HepG2 (cell line): ENCODE data around the gene ADAM20. TPM values are rescaled to one million over a fixed set of nuclear protein-coding genes. Genes with fewer than 3 reads are reported as not detected.

ENCODE experiments used
- GABPB1 ChIP-seq: IDR thresholded peaks from 2 replicates; pipeline ENCODE4 v1.6.1; 2016; ENCODE audit warnings: mild to moderate bottlenecking, missing genetic modification reagents, moderate library complexity, missing compliant biosample characterization
- GPBP1L1 ChIP-seq: sonication (generic); formaldehyde crosslinking; IDR thresholded peaks from 2 replicates; pipeline ENCODE4 v1.5.0; 2020; ENCODE audit warnings: mild to moderate bottlenecking, missing genetic modification reagents
- IRF1 ChIP-seq: sonication (generic); formaldehyde crosslinking; IDR thresholded peaks from 2 replicates; pipeline ENCODE4 v1.4.0; 2020; ENCODE audit warnings: low read depth, mild to moderate bottlenecking, missing genetic modification reagents
- MIER2 ChIP-seq: IDR thresholded peaks from 2 replicates; pipeline ENCODE4 v1.6.1; 2016; ENCODE audit warnings: missing biosample characterization, missing genetic modification reagents
- ZBTB33 ChIP-seq: sonication (generic); formaldehyde crosslinking; IDR thresholded peaks from 2 replicates; pipeline ENCODE4 v1.4.0; 2020; ENCODE audit warnings: missing genetic modification reagents
- ZNF280D ChIP-seq: sonication (generic); formaldehyde crosslinking; IDR thresholded peaks from 2 replicates; pipeline ENCODE4 v1.5.1; 2020; ENCODE audit warnings: mild to moderate bottlenecking, missing genetic modification reagents
- ZNF318 ChIP-seq: sonication (generic); formaldehyde crosslinking; IDR thresholded peaks from 2 replicates; pipeline ENCODE4 v1.4.0; 2020; ENCODE audit warnings: mild to moderate bottlenecking, missing genetic modification reagents
- polyA plus RNA-seq, 8 experiments: library from polyadenylated mRNA; depleted of rRNA in 3 of 8; stranded (reverse) in 7 of 8; unstranded in 1 of 8; fragments of >200 nt; fragmentation: Illumina TruSeq in 4 of 8; extraction: Trizol in 4 of 8; gene quantifications; 2 replicates each; pipeline versions ENCODE4 v1.2.1 to v1.2.3, GENCODE V29; 2011 to 2016; ENCODE audit warnings: low read depth in 4 of 8, missing spikeins in 1 of 8, mixed read lengths in 1 of 8; ENCODE audit not compliant: insufficient read depth in 1 of 8
- total RNA-seq, 5 experiments: library from RNA; depleted of rRNA; stranded (reverse); fragments of >200 nt; fragmentation: Illumina TruSeq; extraction: Trizol; gene quantifications; 2 replicates each; pipeline ENCODE4 v1.2.3, GENCODE V29; 2016; ENCODE audit warnings: low read depth in 1 of 5

The ADAM20 gene
- total and polyA plus RNA-seq, 2 of the 13 experiments (the other 11 are each of a cell fraction or from before 2014, with no cell fraction given): 0.09 to 0.18 TPM

GRCh38 chr14:70527501-70528105 lies 7.2 kb downstream of the ADAM20 start (continued):
- TF ChIP-seq ZNF318 (CRISPR knock-in tag) (no peak), GABPB1 (CRISPR knock-in tag) (no peak), ZBTB33 (CRISPR knock-in tag) (no peak), ZNF280D (CRISPR knock-in tag) (no peak), GPBP1L1 (CRISPR knock-in tag) (no peak), MIER2 (no peak), IRF1 (CRISPR knock-in tag) (no peak)
